Panc1 (cell line): ENCODE results near the gene CYP2J2. TPM values are rescaled to one million over a fixed set of nuclear protein-coding genes. Genes with fewer than 3 reads are reported as not detected.

Source experiments
- ATAC-seq: fragments of 200-7000 bp; cut with Tn5 transposase; 2 replicates; pipeline ENCODE4 v1.9.1; 2020; ENCODE audit warnings: mild to moderate bottlenecking, moderate library complexity
- BruUV-seq: library from RNA; stranded (reverse); fragments of 400-500 nt; replicated peaks from 2 replicates; lab custom pipeline; 2021; lab: Mats Ljungman, UMichigan
- CTCF ChIA-PET: fragments of 300-600 bp; sonication (Branson Sonifier 250); formaldehyde crosslinking; loops from one replicate; lab custom pipeline; 2022; ENCODE audit warnings: antibody characterized with exemption; lab: Charles Lee
- POLR2A ChIA-PET: fragments of 300-600 bp; sonication (Branson Sonifier 250); formaldehyde crosslinking; loops from one replicate; lab custom pipeline; 2022; ENCODE audit warnings: antibody characterized with exemption; lab: Charles Lee
- DNase-seq: peaks from one replicate; pipeline ENCODE4 v3.0.0-alpha.2; 2010; ENCODE audit warnings: low read depth, low spot score
- H3K27ac ChIP-seq: 2 replicates; pipeline ENCODE4 v1.5.1; 2011; ENCODE audit warnings: mild to moderate bottlenecking, low read length, inconsistent platforms
- H3K27me3 ChIP-seq: fragments of 200-500 bp; sonication (Bioruptor generic); 2 replicates; pipeline ENCODE4 v1.6.0; 2014; ENCODE audit warnings: low read length, inconsistent platforms; ENCODE audit not compliant: control insufficient read depth, insufficient read depth
- H3K36me3 ChIP-seq: fragments of 200-500 bp; sonication (Bioruptor generic); 2 replicates; pipeline ENCODE4 v1.5.1; 2014; ENCODE audit warnings: inconsistent platforms, mild to moderate bottlenecking, low read length, moderate library complexity; ENCODE audit not compliant: control insufficient read depth, insufficient read depth
- H3K4me1 ChIP-seq: 2 replicates; pipeline ENCODE4 v1.5.1; 2011; ENCODE audit warnings: inconsistent platforms, mild to moderate bottlenecking, low read length, moderate library complexity; ENCODE audit not compliant: control insufficient read depth, insufficient read depth
- H3K4me3 ChIP-seq, 2 experiments: 2 replicates each; pipeline ENCODE4 v1.5.1; 2011 to 2012; ENCODE audit warnings: low read depth in 2 of 2, low read length in 2 of 2, mild to moderate bottlenecking in 2 of 2, inconsistent platforms in 1 of 2, moderate library complexity in 1 of 2
- H3K9me3 ChIP-seq: fragments of 200-500 bp; sonication (Bioruptor generic); 2 replicates; pipeline ENCODE4 v1.5.1; 2014; ENCODE audit warnings: low read depth, mild to moderate bottlenecking, inconsistent platforms, low read length, moderate library complexity; ENCODE audit not compliant: control insufficient read depth, insufficient read depth
- POLR2AphosphoS5 ChIP-seq: IDR thresholded peaks from 2 replicates; pipeline ENCODE4 v1.6.1; 2012; ENCODE audit warnings: mild to moderate bottlenecking, low read depth, low read length, moderate library complexity
- REST ChIP-seq, 2 experiments: IDR thresholded peaks; 2 replicates each; pipeline ENCODE4 v1.6.1; 2011 to 2012; ENCODE audit warnings: low read depth in 2 of 2, control low read depth in 1 of 2, low read length in 1 of 2, mild to moderate bottlenecking in 1 of 2, moderate library complexity in 1 of 2; ENCODE audit not compliant: insufficient read depth in 1 of 2
- SIN3A ChIP-seq: IDR thresholded peaks from 2 replicates; pipeline ENCODE4 v1.6.1; 2012; ENCODE audit warnings: low read depth, mild to moderate bottlenecking, low read length, moderate library complexity, borderline replicate concordance; ENCODE audit not compliant: insufficient read depth
- TCF7L2 ChIP-seq: IDR thresholded peaks from 2 replicates; pipeline ENCODE4 v1.6.1; 2011; ENCODE audit warnings: mild to moderate bottlenecking, low read depth, low read length, inconsistent platforms
- in situ Hi-C: cut with HindIII; loops from 2 replicates; pipeline ENCODE4 v1.10.0; 2016; ENCODE audit warnings: low sequenced_read_pairs, low pct_unique_long_range_greater_than_20kb
- intact Hi-C: fragments of 100-400 bp; cut with micrococcal nuclease; formaldehyde crosslinking; loops from one replicate; pipeline ENCODE4 v1.10.0; 2022; ENCODE audit not compliant: unreplicated experiment
- total RNA-seq: library from RNA; stranded (reverse); gene quantifications from one replicate; pipeline ENCODE4 v1.2.1, GENCODE V29; 2021; ENCODE audit not compliant: unreplicated experiment
- TF ChIP-seq, protein P1 (sequence below): fragments of 450-650 bp; IDR thresholded peaks from 2 replicates; pipeline ENCODE4 v1.5.1; 2017; ENCODE audit warnings: mild to moderate bottlenecking

The CYP2J2 gene
- total RNA-seq, 1 experiment from 2014 or later: not detected

- H3K27me3 ChIP-seq: peaks cover 3% of the 10 kb centered on the region; the same call in 1 of the 2 replicates
- ChIA-PET POLR2A (interaction anchor here (0.6 kb wide), 1 partner anchor 959 kb away, joined by 3 read pairs; no protein-coding TSS in a partner anchor), CTCF (no interaction called here)
- no peak for TF ChIP-seq TCF7L2
- no peak overlapping the region for H3K27ac ChIP-seq
- no TSS peak for BruUV-seq
- in situ Hi-C loops (no loop called here), intact Hi-C loops (no loop called here)
- ATAC-seq (no peak), DNase-seq (no peak)
- H3K4me1 ChIP-seq: no peaks in the 10 kb centered on the region
- H3K4me3 ChIP-seq: no peak overlapping the region
- no peaks in the 10 kb centered on the region for H3K9me3 ChIP-seq
- no peaks in the 10 kb centered on the region for H3K36me3 ChIP-seq
Measured at GRCh38 chr1:59937636-59938210, 11.2 kb upstream of the CYP2J2 start.

DNA sequence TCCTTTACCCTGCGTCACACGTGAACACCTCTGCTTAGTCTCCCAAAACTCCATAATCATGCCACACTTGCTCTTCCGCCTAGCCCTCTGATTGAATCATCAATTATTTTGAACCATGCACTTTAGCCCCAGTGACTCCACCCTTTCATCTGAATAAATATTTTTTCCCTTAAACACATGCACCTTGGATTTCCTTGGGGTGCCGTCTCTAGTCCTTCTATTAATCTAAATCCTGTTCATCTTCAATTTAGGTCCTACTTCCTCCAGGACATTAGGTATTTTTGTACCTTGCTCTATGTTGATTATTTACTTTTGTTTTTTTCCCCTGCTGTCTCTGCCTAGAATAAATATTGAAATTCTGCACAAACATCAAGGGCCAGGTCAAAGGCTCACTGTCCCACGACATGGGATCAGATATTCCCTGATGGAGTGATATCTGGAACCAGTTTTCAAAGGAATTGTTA lies 9.8 kb upstream of the CYP2J2 start:
- TF ChIP-seq, protein P1, sequence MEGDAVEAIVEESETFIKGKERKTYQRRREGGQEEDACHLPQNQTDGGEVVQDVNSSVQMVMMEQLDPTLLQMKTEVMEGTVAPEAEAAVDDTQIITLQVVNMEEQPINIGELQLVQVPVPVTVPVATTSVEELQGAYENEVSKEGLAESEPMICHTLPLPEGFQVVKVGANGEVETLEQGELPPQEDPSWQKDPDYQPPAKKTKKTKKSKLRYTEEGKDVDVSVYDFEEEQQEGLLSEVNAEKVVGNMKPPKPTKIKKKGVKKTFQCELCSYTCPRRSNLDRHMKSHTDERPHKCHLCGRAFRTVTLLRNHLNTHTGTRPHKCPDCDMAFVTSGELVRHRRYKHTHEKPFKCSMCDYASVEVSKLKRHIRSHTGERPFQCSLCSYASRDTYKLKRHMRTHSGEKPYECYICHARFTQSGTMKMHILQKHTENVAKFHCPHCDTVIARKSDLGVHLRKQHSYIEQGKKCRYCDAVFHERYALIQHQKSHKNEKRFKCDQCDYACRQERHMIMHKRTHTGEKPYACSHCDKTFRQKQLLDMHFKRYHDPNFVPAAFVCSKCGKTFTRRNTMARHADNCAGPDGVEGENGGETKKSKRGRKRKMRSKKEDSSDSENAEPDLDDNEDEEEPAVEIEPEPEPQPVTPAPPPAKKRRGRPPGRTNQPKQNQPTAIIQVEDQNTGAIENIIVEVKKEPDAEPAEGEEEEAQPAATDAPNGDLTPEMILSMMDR: no peak
- TF ChIP-seq POLR2AphosphoS5: no peak
- no peak for TF ChIP-seq SIN3A
- no peak for TF ChIP-seq TCF7L2
- TF ChIP-seq REST (IDR thresholded peaks at IDR 0.05; ENCODE audit: insufficient read depth in 1 of 2, low read depth in 2 of 2, low read length in 1 of 2): no peak
- no peaks in the 10 kb centered on the region for H3K9me3 ChIP-seq
- no peak overlapping the region for H3K4me3 ChIP-seq
- ChIA-PET CTCF (no interaction called here), POLR2A (no interaction called here)
- H3K27me3 ChIP-seq: 0 out of 2 replicates have a peak, but pooled peaks cover 2% of the 10 kb centered on the region
- ATAC-seq: no peak
- in situ Hi-C loops (no loop called here), intact Hi-C loops (no loop called here)
- no TSS peak for BruUV-seq
- DNase-seq: no peak
- no peaks in the 10 kb centered on the region for H3K36me3 ChIP-seq
- H3K4me1 ChIP-seq: no peaks in the 10 kb centered on the region
- no peak overlapping the region for H3K27ac ChIP-seq

DNA sequence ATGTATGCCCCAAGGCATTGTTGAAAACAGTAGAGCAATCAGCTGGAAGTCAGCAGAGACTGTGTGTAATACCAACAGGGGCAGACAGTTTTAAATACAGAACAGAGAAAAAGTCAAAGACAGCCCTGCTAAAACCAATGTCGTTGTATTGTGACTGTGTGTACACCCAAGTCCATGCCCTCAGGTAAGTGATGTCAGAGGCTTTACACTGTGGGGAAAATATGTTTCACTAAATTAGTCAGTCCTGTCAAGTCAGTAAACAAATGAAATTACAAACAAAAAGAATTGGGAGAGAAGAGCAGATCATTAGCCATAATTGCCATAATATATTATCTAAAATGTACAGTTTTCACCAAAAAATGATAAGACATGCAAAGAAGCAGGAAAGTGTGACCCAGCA lies 2.4 kb upstream of the CYP2J2 start:
- DNase-seq (no peak), ATAC-seq (no peak)
- POLR2A ChIA-PET: no interaction called here
- CTCF ChIA-PET: no interaction called here
- intact Hi-C loops (no loop called here), in situ Hi-C loops (no loop called here)
- H3K9me3 ChIP-seq: peaks cover 5% of the 10 kb centered on the region; the same call in 1 of the 2 replicates
- H3K36me3 ChIP-seq: no peaks in the 10 kb centered on the region; the same call in 1 of the 2 replicates
- peaks cover 3% of the 10 kb centered on the region; the same call in 1 of the 2 replicates for H3K4me1 ChIP-seq
- no TSS peak for BruUV-seq
- H3K27ac ChIP-seq: no peak overlapping the region
- peaks cover 37% of the 10 kb centered on the region for H3K27me3 ChIP-seq
- TF ChIP-seq POLR2AphosphoS5 (no peak), TCF7L2 (no peak), SIN3A (no peak), REST (IDR thresholded peaks at IDR 0.05; ENCODE audit: insufficient read depth in 1 of 2, low read depth in 2 of 2, low read length in 1 of 2) (no peak)
- TF ChIP-seq, protein P1: no peak
- no peak overlapping the region for H3K4me3 ChIP-seq
